AG04450 (cell line): ENCODE measurements around the gene EDIL3. TPM values are rescaled to one million over a fixed set of nuclear protein-coding genes. Genes with fewer than 3 reads are reported as not detected.

ENCODE experiments used
- CTCF ChIA-PET: fragments of 300-600, 350-600 bp; formaldehyde crosslinking; extraction: SDS; loops from one replicate; lab custom pipeline; 2022; ENCODE audit warnings: antibody characterized with exemption, inconsistent platforms; lab: Charles Lee
- POLR2A ChIA-PET: fragments of 350-600 bp; formaldehyde crosslinking; extraction: SDS; loops from one replicate; lab custom pipeline; 2021; ENCODE audit warnings: antibody characterized with exemption, inconsistent platforms; lab: Yijun Ruan, JAX
- DNase-seq: peaks from one replicate; pipeline ENCODE4 v3.0.0-alpha.2; 2011; ENCODE audit warnings: low read depth, low spot score
- H3K27ac ChIP-seq: one replicate; pipeline ENCODE4 v1.5.1; 2012; ENCODE audit warnings: low read depth, low read length, control low read depth
- H3K27me3 ChIP-seq: one replicate; pipeline ENCODE4 v1.6.0; 2012; ENCODE audit warnings: low read length; ENCODE audit not compliant: control insufficient read depth, insufficient read depth
- H3K4me3 ChIP-seq: 2 replicates; pipeline ENCODE4 v1.5.1; 2011; ENCODE audit warnings: mild to moderate bottlenecking, low read depth, low read length, control low read depth
- H3K9me3 ChIP-seq: 2 replicates; pipeline ENCODE4 v1.5.1; 2012; ENCODE audit warnings: low read length; ENCODE audit not compliant: control insufficient read depth, insufficient read depth
- CTCF ChIP-seq: IDR thresholded peaks from 2 replicates; pipeline ENCODE4 v1.5.1; 2011; ENCODE audit warnings: low read depth, low read length, control low read depth, inconsistent platforms
- polyA plus RNA-seq: library from polyadenylated mRNA; depleted of rRNA; stranded (reverse); fragments of >200 nt; gene quantifications from 2 replicates; pipeline ENCODE4 v1.2.3, GENCODE V29; 2011

Gene EDIL3
- polyA plus RNA-seq, 1 experiment: 61.9 TPM

- TF ChIP-seq CTCF: no peak
- ChIA-PET POLR2A (no interaction called here), CTCF (no interaction called here)
- Histone ChIP-seq H3K27ac (no peak overlapping the region), H3K4me3 (no peak overlapping the region), H3K27me3 (no peaks in the 10 kb centered on the region), H3K9me3 (no peaks in the 10 kb centered on the region)
- no peak for DNase-seq
These were observed 40.7 kb upstream of the EDIL3 start for GRCh38 chr5:84425365-84425881.

- Histone ChIP-seq H3K4me3 (no peak overlapping the region), H3K9me3 (no peaks in the 10 kb centered on the region), H3K27ac (no peak overlapping the region), H3K27me3 (no peaks in the 10 kb centered on the region)
- TF ChIP-seq CTCF: no peak
- ChIA-PET POLR2A (no interaction called here), CTCF (no interaction called here)
- no peak for DNase-seq
These were observed 35.1 kb upstream of the EDIL3 start for GRCh38 chr5:84419742-84420141.

DNA sequence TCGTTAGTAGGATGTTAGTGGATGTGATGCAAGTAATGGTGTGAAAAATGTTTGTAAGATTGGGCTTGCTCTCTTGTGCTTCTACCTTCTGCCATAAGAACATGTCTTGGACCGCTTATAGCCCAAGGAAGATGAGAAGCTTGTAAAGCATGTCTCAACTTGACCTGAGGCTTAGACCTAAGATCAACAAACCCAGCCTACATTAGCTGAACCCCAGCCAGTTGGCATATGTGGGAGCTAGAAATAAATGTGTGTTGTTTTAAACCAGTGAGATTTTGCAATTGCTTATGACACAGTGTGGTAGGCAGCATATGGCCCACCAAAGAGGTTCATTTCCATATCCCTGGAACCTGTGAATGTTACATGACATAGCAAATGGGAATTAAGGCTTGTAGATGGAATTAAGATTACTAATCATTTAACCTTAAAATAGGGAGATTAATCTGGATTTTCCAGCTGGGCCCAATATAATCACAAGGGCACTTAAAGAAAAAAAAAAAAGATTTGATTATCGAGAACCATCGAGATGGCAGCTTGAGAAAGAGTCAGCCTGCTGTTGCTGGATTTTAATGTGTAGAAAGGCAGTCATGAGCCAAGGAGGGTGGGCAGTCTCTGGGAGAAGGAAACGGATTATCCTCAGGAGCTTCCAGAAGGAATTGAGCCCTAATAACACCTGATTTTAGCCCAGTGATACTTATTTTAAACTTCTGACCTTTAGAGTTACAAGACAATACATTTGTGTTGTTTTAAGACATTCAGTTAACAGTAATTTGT lies 27.3 kb upstream of the EDIL3 start:
- H3K9me3 ChIP-seq: no peaks in the 10 kb centered on the region
- H3K27me3 ChIP-seq: no peaks in the 10 kb centered on the region
- CTCF ChIA-PET: no interaction called here
- H3K27ac ChIP-seq: no peak overlapping the region
- no peak for TF ChIP-seq CTCF
- no peak for DNase-seq
- H3K4me3 ChIP-seq: no peak overlapping the region
- POLR2A ChIA-PET: interaction anchor here (0.7 kb wide), 1 partner anchor 27 kb away, joined by 3 read pairs; the partner anchor contains the start of gene EDIL3

DNA sequence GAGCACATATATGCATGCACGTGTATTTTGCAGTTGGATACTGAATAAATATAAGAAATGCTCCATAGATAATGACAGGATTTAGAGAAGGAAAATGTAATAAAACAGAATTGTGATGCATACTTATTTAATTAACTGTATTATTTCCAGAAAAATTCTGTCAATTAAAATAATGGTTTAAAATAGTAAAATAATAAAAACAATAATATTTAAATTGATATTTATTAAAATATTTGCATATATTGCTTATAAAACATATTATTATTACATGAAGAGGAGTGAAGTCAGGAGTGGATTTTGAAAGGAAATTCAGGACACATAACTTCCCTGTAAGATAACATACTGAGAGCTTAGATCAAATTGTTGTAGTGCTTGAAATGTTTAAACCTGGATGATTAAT lies 21.4 kb upstream of the EDIL3 start:
- H3K27ac ChIP-seq: no peak overlapping the region
- CTCF ChIA-PET: interaction anchor here (1.0 to 1.6 kb wide), 2 partner anchors 11 to 688 kb away, joined by 3 to 6 read pairs; no protein-coding TSS in a partner anchor
- DNase-seq: no peak
- POLR2A ChIA-PET: no interaction called here
- TF ChIP-seq CTCF: no peak
- no peaks in the 10 kb centered on the region for H3K27me3 ChIP-seq
- no peak overlapping the region for H3K4me3 ChIP-seq
- no peaks in the 10 kb centered on the region for H3K9me3 ChIP-seq

DNA sequence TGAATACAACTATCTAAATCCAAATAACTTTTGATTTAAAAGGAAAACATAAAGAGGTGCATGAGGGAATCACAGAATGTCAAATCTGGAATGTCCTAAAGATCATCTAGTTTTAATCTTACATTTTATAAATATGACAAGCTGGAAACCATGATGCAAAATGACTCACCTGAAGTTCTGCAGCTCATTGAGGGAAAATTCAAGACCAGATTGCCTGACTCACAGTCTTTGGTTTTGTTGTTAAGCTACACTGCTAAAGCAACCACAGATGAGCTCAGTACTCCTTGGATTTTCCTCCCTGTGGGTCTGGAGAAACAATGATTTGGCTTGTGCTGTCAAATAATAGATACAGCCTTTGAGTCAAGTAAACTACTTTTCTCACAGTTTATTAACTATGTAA lies 19.1 kb upstream of the EDIL3 start:
- Histone ChIP-seq H3K27ac (no peak overlapping the region), H3K9me3 (no peaks in the 10 kb centered on the region), H3K4me3 (no peak overlapping the region), H3K27me3 (no peaks in the 10 kb centered on the region)
- POLR2A ChIA-PET: no interaction called here
- CTCF ChIA-PET: interaction anchor here (1.0 kb wide), 1 partner anchor 645 kb away, joined by 5 read pairs; no protein-coding TSS in a partner anchor
- TF ChIP-seq CTCF: no peak
- DNase-seq: peak; percentile 70
